ENCODE results near the gene RSPH6A.

RSPH6A gene

DNA sequence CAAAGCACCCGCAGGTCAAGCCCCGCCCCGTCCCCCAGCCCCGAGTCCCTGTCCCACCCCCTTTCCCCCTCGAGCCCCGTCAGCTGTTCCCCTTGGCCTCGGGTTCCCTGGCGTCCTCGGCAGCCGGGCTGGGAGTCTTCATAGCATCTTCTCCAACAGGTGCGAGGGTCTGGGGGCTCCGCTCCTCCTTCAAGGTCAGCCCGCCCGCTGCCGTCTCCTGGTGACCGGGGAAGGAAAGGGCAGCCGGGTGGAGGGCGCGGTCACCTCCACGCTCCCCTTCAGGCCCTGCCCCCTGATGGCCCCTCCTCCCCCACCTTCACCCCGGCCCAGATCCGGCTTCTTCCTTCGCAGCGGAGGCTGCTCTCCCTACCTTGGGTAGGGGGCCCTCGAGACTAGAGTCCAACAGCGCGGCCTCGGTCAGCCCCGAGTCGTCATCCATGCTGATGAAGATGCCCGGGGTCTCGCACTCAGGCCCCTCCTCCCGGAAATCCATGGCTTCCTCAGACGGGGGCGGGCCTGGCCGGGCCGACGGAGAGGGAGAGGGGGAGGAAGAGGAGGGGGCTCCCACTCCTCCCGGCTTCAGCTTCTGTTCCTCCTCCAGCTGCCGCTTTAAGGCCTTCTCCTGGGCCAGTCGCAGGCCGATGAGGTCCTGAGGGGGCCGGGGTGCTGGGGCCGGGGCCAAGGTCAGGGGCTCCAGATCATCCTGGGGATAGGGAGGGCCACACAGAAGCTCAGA is 541 bp upstream of the RSPH6A start:
- Histone ChIP-seq H3K4me3 (peak overlapping the region; percentile 32 to 74 (median 62)), H3K36me3 (peaks cover 13 to 31% (median 21%) of the 10 kb centered on the region in 11 experiments; a peak in 20 of 22 replicates), H3K4me2 (peak overlapping the region; percentile 82 to 94 (median 91)), H3K27ac (peak overlapping the region in 9 of 11 experiments; percentile 42 to 70 (median 65); a peak in 17 of 22 replicates), H3K9me3 (replicated peaks in 1 of 11) (no peaks in the 10 kb centered on the region), H3K4me1 (peaks cover 17 to 60% (median 46%) of the 10 kb centered on the region in 10 experiments), H3K9ac (peak overlapping the region; percentile 61 to 78 (median 73); a peak in 21 of 22 replicates), H3K27me3 (peaks cover 0 to 18% (median 0%) of the 10 kb centered on the region in 11 experiments; a peak in 3 of 22 replicates), H4K20me1 (peaks cover 12 to 59% (median 33%) of the 10 kb centered on the region in 11 experiments; a peak in 18 of 22 replicates)
- no peak for TF ChIP-seq Cebpa-rat (IDR thresholded peaks at IDR 0.05)

DNA sequence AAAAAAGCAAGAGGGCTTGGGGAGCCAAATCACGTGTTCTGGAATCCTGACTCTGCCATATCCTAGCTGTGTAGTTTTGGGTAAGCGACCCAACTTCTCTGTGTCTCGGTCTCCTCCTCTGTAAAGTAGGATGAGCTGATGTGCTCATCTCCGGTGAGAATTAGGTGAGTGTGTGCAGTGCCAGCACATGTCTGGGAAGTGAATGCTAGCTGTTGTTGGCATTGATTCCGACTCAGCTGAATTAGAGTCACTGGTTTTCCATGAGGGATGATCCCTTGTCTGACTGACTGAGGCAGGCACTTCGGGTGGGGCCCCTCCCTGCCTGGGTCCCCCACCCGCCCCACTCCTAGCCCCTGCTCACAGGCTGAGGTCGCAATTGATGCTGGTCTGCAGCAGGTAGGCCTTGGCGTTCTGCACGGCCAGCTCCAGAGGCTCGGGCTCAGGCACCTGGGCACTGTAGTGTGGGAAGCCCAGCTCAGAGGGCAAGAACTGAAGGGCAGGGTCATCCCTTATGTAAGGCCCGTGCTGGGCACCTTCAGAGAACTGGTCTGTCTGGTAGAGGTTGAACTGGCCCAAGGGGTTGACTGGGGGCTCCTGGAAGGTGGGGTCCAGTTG is 835 bp downstream of the RSPH6A start:
- Histone ChIP-seq H3K36me3 (peaks cover 0 to 17% (median 7%) of the 10 kb centered on the region in 11 experiments; a peak in 8 of 22 replicates), H4K20me1 (peaks cover 12 to 45% (median 26%) of the 10 kb centered on the region in 11 experiments; a peak in 18 of 22 replicates), H3K27me3 (peaks cover 0 to 18% (median 0%) of the 10 kb centered on the region in 11 experiments; a peak in 3 of 22 replicates), H3K9ac (peak overlapping the region in 3 of 11 experiments; percentile 70 to 78 (median 75); a peak in 2 of 22 replicates), H3K27ac (no peak overlapping the region), H3K4me1 (peaks cover 31 to 72% (median 58%) of the 10 kb centered on the region in 10 experiments), H3K9me3 (replicated peaks in 1 of 11) (no peaks in the 10 kb centered on the region), H3K4me3 (no peak overlapping the region; a peak in 1 of 20 replicates), H3K4me2 (peak overlapping the region; percentile 82 to 94 (median 91); a peak in 17 of 22 replicates)
- no peak for TF ChIP-seq Cebpa-rat (IDR thresholded peaks at IDR 0.05)

DNA sequence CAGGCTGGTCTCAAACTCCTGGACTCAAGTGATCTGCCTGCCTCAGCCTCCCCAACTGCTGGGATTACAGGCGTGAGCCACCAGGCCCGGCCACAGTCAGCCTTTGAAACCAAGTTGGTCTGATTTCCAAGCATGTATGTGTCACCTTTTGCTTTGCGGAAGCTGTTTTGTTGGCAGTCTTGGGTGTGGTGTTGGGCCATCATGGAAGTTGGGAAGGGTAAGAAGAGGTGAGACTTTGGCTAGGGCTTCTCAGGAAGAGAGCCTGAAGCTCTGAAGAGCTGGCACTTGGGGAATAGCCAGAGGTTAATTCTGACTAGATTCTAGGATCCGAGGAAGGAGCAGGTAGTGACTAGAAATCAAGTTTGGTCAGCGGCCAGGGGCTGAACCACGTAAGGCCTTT is 2.8 kb downstream of the RSPH6A start:
- Histone ChIP-seq H3K27ac (peak overlapping the region in 1 of 11 experiments; percentile 31; a peak in 1 of 22 replicates), H3K4me2 (no peak overlapping the region), H3K9me3 (replicated peaks in 1 of 11) (no peaks in the 10 kb centered on the region), H3K9ac (no peak overlapping the region), H3K27me3 (peaks cover 0 to 18% (median 0%) of the 10 kb centered on the region in 11 experiments; a peak in 3 of 22 replicates), H3K4me3 (no peak overlapping the region), H3K36me3 (no peaks in the 10 kb centered on the region; a peak in 2 of 22 replicates), H4K20me1 (peaks cover 0 to 25% (median 9%) of the 10 kb centered on the region in 11 experiments; a peak in 12 of 22 replicates), H3K4me1 (peaks cover 36 to 77% (median 53%) of the 10 kb centered on the region in 10 experiments)
- no peak for TF ChIP-seq Cebpa-rat (IDR thresholded peaks at IDR 0.05)

GRCh38 chr19:45809643-45810159 is 5.4 kb downstream of the RSPH6A start:
- Histone ChIP-seq H3K4me2 (peak overlapping the region; percentile 67 to 96 (median 87)), H3K36me3 (no peaks in the 10 kb centered on the region; a peak in 2 of 22 replicates)

GRCh38 chr19:45805719-45806118 is 9.4 kb downstream of the RSPH6A start:
- Histone ChIP-seq H3K9me3 (replicated peaks in 1 of 11) (no peaks in the 10 kb centered on the region), H3K9ac (0 out of 22 replicates have a peak overlapping the region, but pooled peaks of 1 of the 11 experiments have one; percentile 7), H3K27me3 (peaks cover 0 to 44% (median 4%) of the 10 kb centered on the region in 11 experiments; a peak in 8 of 22 replicates), H3K27ac (peak overlapping the region in 3 of 11 experiments; percentile 39 to 52 (median 43); a peak in 4 of 22 replicates), H3K4me2 (peak overlapping the region in 8 of 11 experiments; percentile 49 to 73 (median 55); a peak in 12 of 22 replicates), H3K36me3 (no peaks in the 10 kb centered on the region), H4K20me1 (0 out of 22 replicates have a peak, but pooled peaks cover 0 to 5% (median 0%) of the 10 kb centered on the region in 11 experiments), H3K4me3 (no peak overlapping the region), H3K4me1 (peaks cover 28 to 65% (median 46%) of the 10 kb centered on the region in 10 experiments)
- no peak for TF ChIP-seq Cebpa-rat (IDR thresholded peaks at IDR 0.05)

More at GRCh38 chr19:45809643-45810159, 5.4 kb downstream of the RSPH6A start:
- Histone ChIP-seq H3K9me3 (replicated peaks in 1 of 11) (no peaks in the 10 kb centered on the region), H3K27me3 (peaks cover 0 to 15% (median 0%) of the 10 kb centered on the region in 11 experiments; a peak in 4 of 22 replicates), H3K27ac (peak overlapping the region in 9 of 11 experiments; percentile 65 to 85 (median 81); a peak in 18 of 22 replicates), H3K4me3 (peak overlapping the region in 4 of 10 experiments; percentile 5 to 52 (median 16); a peak in 6 of 20 replicates), H3K9ac (peak overlapping the region in 9 of 11 experiments; percentile 29 to 71 (median 65); a peak in 18 of 22 replicates), H4K20me1 (peaks cover 0 to 10% (median 3%) of the 10 kb centered on the region in 11 experiments; a peak in 9 of 22 replicates), H3K4me1 (peaks cover 22 to 70% (median 39%) of the 10 kb centered on the region in 10 experiments)
- TF ChIP-seq Cebpa-rat (IDR thresholded peaks at IDR 0.05): peak in 1 of 11 experiments; percentile 36; a peak in 1 of 22 replicates

GRCh38 chr19:45804959-45805230 is 10.2 kb downstream of the RSPH6A start:
- peaks cover 0 to 7% (median 1%) of the 10 kb centered on the region in 11 experiments; a peak in 7 of 22 replicates for H4K20me1 ChIP-seq
- no peak overlapping the region for H3K9ac ChIP-seq
- no peak overlapping the region for H3K27ac ChIP-seq
- no peaks in the 10 kb centered on the region for H3K36me3 ChIP-seq
- H3K4me2 ChIP-seq: no peak overlapping the region
- H3K4me1 ChIP-seq: peaks cover 28 to 65% (median 46%) of the 10 kb centered on the region in 10 experiments
- H3K9me3 ChIP-seq (replicated peaks in 1 of 11): no peaks in the 10 kb centered on the region
- TF ChIP-seq Cebpa-rat (IDR thresholded peaks at IDR 0.05): no peak
- H3K27me3 ChIP-seq: peaks cover 0 to 44% (median 4%) of the 10 kb centered on the region in 11 experiments; a peak in 9 of 22 replicates
- no peak overlapping the region for H3K4me3 ChIP-seq

DNA sequence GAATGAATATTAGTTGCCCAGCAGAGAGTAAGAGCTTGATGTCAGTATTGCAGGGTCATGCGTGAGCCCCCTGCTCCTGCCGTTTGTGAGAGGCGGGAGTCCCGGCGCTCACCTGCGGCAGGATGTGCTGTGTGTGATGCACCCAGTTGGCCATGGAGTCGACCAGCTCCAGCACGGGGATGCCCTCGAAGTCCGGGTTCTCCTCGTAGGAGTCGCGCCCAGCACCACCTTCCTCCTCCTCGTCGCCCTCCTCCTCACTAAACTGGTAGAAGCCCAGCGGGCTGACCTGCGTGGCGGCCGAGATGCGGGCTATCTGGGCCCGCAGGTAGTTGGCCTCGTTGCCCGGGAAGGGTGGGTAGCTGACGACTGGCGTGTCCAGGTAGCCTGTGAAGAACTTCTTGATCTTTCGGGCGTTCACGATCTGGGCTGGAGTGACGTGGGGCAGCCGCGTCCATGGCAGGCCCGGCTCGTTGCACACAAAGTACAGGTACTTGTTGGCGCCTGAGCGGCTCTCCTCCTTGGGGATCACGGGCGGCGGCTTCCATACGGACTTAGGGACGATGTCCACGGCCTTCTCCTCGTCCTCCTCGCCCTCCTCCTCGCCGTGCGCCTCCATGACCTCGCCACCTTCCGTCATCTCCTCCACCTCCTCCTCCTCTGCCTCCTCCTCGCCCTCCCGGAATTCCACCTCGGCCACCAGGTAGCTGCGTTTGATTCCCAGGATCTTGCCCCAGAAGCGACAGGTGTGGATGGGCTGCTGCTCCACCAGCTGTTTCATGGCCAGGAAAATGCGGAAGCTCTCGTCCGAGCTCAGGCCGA is 10.8 kb downstream of the RSPH6A start:
- TF ChIP-seq Cebpa-rat (IDR thresholded peaks at IDR 0.05): no peak
- Histone ChIP-seq H3K9ac (no peak overlapping the region), H3K4me1 (peaks cover 28 to 65% (median 46%) of the 10 kb centered on the region in 10 experiments), H3K27me3 (peaks cover 0 to 47% (median 4%) of the 10 kb centered on the region in 11 experiments; a peak in 9 of 22 replicates), H3K36me3 (no peaks in the 10 kb centered on the region), H3K4me3 (no peak overlapping the region), H4K20me1 (peaks cover 0 to 12% (median 6%) of the 10 kb centered on the region in 11 experiments; a peak in 11 of 22 replicates), H3K9me3 (replicated peaks in 1 of 11) (no peaks in the 10 kb centered on the region), H3K27ac (no peak overlapping the region), H3K4me2 (no peak overlapping the region)

Data from BLaER1 treated with 17β-estradiol and CSF1 and Interleukin-3, amounts not matched to agents 10 nM and 100 nM (cell line).